B cell (primary cell): ENCODE results near the gene FOXO1. TPM values are rescaled to one million over a fixed set of nuclear protein-coding genes. Genes with fewer than 3 reads are reported as not detected.

Experiments used
- ATAC-seq: fragments of 200-7000 bp; cut with Tn5 transposase; one replicate; pipeline ENCODE4 v1.10.0; 2021; ENCODE audit warnings: low read depth, mild to moderate bottlenecking, moderate number of reproducible peaks, moderate library complexity
- CTCF ChIA-PET: fragments of 350-600 bp; sonication (Branson Sonifier 250); formaldehyde crosslinking; loops from one replicate; lab custom pipeline; 2021; ENCODE audit warnings: antibody characterized with exemption, inconsistent platforms; lab: Charles Lee
- POLR2A ChIA-PET: fragments of 350-600 bp; sonication (Branson Sonifier 250); formaldehyde crosslinking; loops from one replicate; lab custom pipeline; 2021; ENCODE audit warnings: antibody characterized with exemption; lab: Charles Lee
- DNase-seq: peaks from one replicate; pipeline ENCODE4 v3.0.0; 2013
- H2AFZ ChIP-seq: 2 replicates; pipeline ENCODE4 v1.6.1; 2012; ENCODE audit warnings: mild to moderate bottlenecking, low read depth, low read length; ENCODE audit not compliant: insufficient read depth, poor library complexity, severe bottlenecking
- H3K27ac ChIP-seq, 2 donors: 1 replicate in 1 of 2; 2 replicates in 1 of 2; pipeline ENCODE4 v1.5.1; 2012 to 2013; ENCODE audit warnings: low read length in 2 of 2, mild to moderate bottlenecking in 2 of 2, moderate library complexity in 1 of 2
- H3K27me3 ChIP-seq, 4 experiments: fragments of 200-600 bp in 1 of 4; sonication (generic) in 1 of 4; replicated peaks in 1 of 4; 1 replicate in 2 of 4; 2 replicates in 2 of 4; pipeline versions ENCODE4 v1.6.1 to v1.7.0; 2013 to 2016; ENCODE audit warnings: low read length in 3 of 4, mild to moderate bottlenecking in 2 of 4, mixed read lengths in 1 of 4, moderate library complexity in 1 of 4; ENCODE audit not compliant: insufficient read depth in 4 of 4, control insufficient read depth in 3 of 4; ENCODE audit errors: control extremely low read depth in 1 of 4
- H3K36me3 ChIP-seq, 2 experiments: replicated peaks in 1 of 2; 1 replicate in 1 of 2; 2 replicates in 1 of 2; pipeline versions ENCODE4 v1.6.1 to v1.7.1; 2013; ENCODE audit warnings: low read length in 1 of 2; ENCODE audit not compliant: insufficient read depth in 2 of 2, control insufficient read depth in 1 of 2; ENCODE audit errors: control extremely low read depth in 1 of 2, extremely low read depth in 1 of 2
- H3K4me1 ChIP-seq, 2 donors: fragments of 200-600 bp in 1 of 2; sonication (generic) in 1 of 2; 1 replicate in 1 of 2; 2 replicates in 1 of 2; pipeline versions ENCODE4 v1.5.1 to v1.6.1; 2013 to 2017; ENCODE audit warnings: low read length in 2 of 2; ENCODE audit not compliant: control insufficient read depth in 2 of 2, insufficient read depth in 2 of 2
- H3K4me2 ChIP-seq: replicated peaks from 2 replicates; pipeline ENCODE3; 2012; ENCODE audit warnings: mild to moderate bottlenecking, low read depth, low read length; ENCODE audit not compliant: poor library complexity, severe bottlenecking
- H3K4me3 ChIP-seq, 5 experiments: fragments of 200-600 bp in 1 of 5; sonication (generic) in 1 of 5; 1 replicate in 3 of 5; 2 replicates in 2 of 5; pipeline versions ENCODE4 v1.5.1 to v1.7.0; 2011 to 2016; ENCODE audit warnings: low read length in 4 of 5, mild to moderate bottlenecking in 4 of 5, low read depth in 2 of 5, control low read depth in 1 of 5, moderate library complexity in 1 of 5; ENCODE audit not compliant: insufficient read depth in 1 of 5; ENCODE audit errors: control extremely low read depth in 1 of 5, extremely low read depth in 1 of 5
- H3K79me2 ChIP-seq: fragments of 200-600 bp; sonication (generic); one replicate; pipeline ENCODE4 v1.6.0; 2016; ENCODE audit warnings: low read length; ENCODE audit not compliant: control insufficient read depth, insufficient read depth
- H3K9ac ChIP-seq: fragments of 200-600 bp; sonication (generic); 2 replicates; pipeline ENCODE4 v1.6.1; 2017; ENCODE audit warnings: mild to moderate bottlenecking, low read length, moderate library complexity
- H3K9me3 ChIP-seq, 3 donors: one replicate each; pipeline versions ENCODE4 v1.6.1 to v1.7.1; 2013; ENCODE audit warnings: low read length in 2 of 3; ENCODE audit not compliant: control insufficient read depth in 2 of 3, insufficient read depth in 1 of 3; ENCODE audit errors: control extremely low read depth in 1 of 3
- H4K20me1 ChIP-seq: 2 replicates; pipeline ENCODE4 v1.6.0; 2012; ENCODE audit warnings: mild to moderate bottlenecking, low read length; ENCODE audit not compliant: insufficient read depth, control insufficient read depth, poor library complexity, severe bottlenecking
- H3K27ac Mint-ChIP-seq: one replicate; pipeline ENCODE4 v1.8.0; 2021; ENCODE audit warnings: mixed read lengths
- H3K27me3 Mint-ChIP-seq: one replicate; pipeline ENCODE4 v1.8.0; 2021; ENCODE audit warnings: mixed read lengths
- H3K4me1 Mint-ChIP-seq: one replicate; pipeline ENCODE4 v1.8.0; 2021; ENCODE audit warnings: mixed read lengths
- H3K4me3 Mint-ChIP-seq: one replicate; pipeline ENCODE4 v1.8.0; 2021; ENCODE audit warnings: mixed read lengths
- H3K9me3 Mint-ChIP-seq: one replicate; pipeline ENCODE4 v1.8.0; 2022; ENCODE audit warnings: mixed read lengths; ENCODE audit not compliant: insufficient read depth
- EZH2 ChIP-seq: IDR thresholded peaks from 2 replicates; pipeline ENCODE4 v1.6.1; 2012; ENCODE audit warnings: borderline replicate concordance, low read depth, mild to moderate bottlenecking, moderate library complexity, low read length; ENCODE audit not compliant: insufficient read depth, poor library complexity, severe bottlenecking
- WGBS: methylation state at CpG from one replicate; pipeline ENCODE4 v1.1.5; 2013; ENCODE audit warnings: missing lambda C conversion rate; ENCODE audit not compliant: insufficient coverage; 5-methylcytosine and 5-hydroxymethylcytosine counted together
- intact Hi-C: fragments of 100-400 bp; cut with micrococcal nuclease; formaldehyde crosslinking; loops from one replicate; pipeline ENCODE4 v1.10.0; 2022
- polyA plus RNA-seq: library from polyadenylated mRNA; depleted of rRNA; stranded (reverse); fragments of >200 nt; gene quantifications from 2 replicates; pipeline ENCODE4 v1.2.3, GENCODE V29; 2012
- total RNA-seq, 2 donors: library from RNA; stranded (reverse); fragments of 120-200 nt in 1 of 2; gene quantifications; 1 replicate in 1 of 2; 2 replicates in 1 of 2; pipeline versions ENCODE4 v1.2.3 to v1.2.4, GENCODE V29; 2013 to 2022
- TF ChIP-seq, protein P1 (sequence below): fragments of 200-600 bp; IDR thresholded peaks from one replicate; pipeline ENCODE4 v1.8.0; 2022; ENCODE audit warnings: antibody characterized with exemption, mild to moderate bottlenecking

Gene FOXO1
- total and polyA plus RNA-seq, 2 donors (not counting 1 experiment from before 2014, with no cell fraction given) = 22.8 to 77.9 TPM

DNA sequence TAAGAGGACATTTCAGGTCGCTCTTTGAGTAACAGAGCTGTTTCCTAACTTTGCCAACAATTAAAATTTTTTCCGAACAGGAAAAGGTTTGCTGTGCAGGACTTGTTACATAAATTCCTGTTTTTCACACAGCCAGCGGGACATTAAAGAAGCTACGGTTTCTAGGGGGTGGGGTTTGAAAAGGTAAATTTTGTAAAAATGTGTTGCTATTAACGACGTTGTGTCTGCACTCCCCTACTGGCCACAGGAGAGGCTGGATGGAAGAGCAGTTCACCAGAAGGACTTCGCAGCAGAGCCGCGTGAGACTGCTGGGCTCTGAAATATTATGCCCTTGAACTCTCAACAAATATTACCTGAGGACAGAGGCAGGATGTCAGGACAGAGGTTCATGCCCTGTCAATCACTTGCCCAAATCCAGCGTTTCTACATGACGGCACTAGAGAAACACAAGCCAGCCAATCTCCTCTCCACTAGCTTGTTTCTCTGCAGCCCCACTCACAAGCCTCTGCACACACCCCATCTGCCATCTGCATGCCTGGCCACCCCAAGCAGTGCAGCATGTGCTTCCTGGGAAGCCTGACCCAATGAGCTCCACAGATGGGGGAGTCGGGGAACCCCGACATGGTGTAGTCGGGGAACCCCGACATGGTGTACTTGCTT is 102.0 kb downstream of the FOXO1 start:
- WGBS = 16% methylated on average over 11 of the region's 15 CpGs
- peak overlapping the region; percentile 39 for H3K27ac Mint-ChIP-seq
- ATAC-seq = peak; percentile 32
- H3K4me3 ChIP-seq = peak overlapping the region in 2 of 5 experiments; percentile 2 to 8
- TF ChIP-seq, protein P1, sequence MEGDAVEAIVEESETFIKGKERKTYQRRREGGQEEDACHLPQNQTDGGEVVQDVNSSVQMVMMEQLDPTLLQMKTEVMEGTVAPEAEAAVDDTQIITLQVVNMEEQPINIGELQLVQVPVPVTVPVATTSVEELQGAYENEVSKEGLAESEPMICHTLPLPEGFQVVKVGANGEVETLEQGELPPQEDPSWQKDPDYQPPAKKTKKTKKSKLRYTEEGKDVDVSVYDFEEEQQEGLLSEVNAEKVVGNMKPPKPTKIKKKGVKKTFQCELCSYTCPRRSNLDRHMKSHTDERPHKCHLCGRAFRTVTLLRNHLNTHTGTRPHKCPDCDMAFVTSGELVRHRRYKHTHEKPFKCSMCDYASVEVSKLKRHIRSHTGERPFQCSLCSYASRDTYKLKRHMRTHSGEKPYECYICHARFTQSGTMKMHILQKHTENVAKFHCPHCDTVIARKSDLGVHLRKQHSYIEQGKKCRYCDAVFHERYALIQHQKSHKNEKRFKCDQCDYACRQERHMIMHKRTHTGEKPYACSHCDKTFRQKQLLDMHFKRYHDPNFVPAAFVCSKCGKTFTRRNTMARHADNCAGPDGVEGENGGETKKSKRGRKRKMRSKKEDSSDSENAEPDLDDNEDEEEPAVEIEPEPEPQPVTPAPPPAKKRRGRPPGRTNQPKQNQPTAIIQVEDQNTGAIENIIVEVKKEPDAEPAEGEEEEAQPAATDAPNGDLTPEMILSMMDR = no peak
- TF ChIP-seq EZH2 = no peak
- intact Hi-C loops = loop anchor here (2.0 kb wide), 1 partner anchor 24 kb away; no protein-coding TSS in a partner anchor
- H4K20me1 ChIP-seq = peaks cover 92% of the 10 kb centered on the region
- POLR2A ChIA-PET = interaction anchor here (0.5 to 1.0 kb wide), 4 partner anchors 8 to 90 kb away, joined by 3 read pairs; no protein-coding TSS in a partner anchor
- peak overlapping the region; percentile 5 for H3K9ac ChIP-seq
- peak overlapping the region in 1 of 2 donors; percentile 16 for H3K27ac ChIP-seq
- no peaks in the 10 kb centered on the region for H3K27me3 ChIP-seq
- no peak overlapping the region for H2AFZ ChIP-seq
- H3K4me3 Mint-ChIP-seq = peak overlapping the region; percentile 74
- H3K9me3 ChIP-seq = no peaks in the 10 kb centered on the region
- peaks cover 0 to 14% of the 10 kb centered on the region in 2 experiments for H3K36me3 ChIP-seq
- H3K4me1 Mint-ChIP-seq = peaks cover 85% of the 10 kb centered on the region
- H3K9me3 Mint-ChIP-seq = no peaks in the 10 kb centered on the region
- peak overlapping the region; percentile 42 for H3K4me2 ChIP-seq
- CTCF ChIA-PET = interaction anchor here (0.7 to 2.6 kb wide), 6 partner anchors 12 to 622 kb away, joined by 3 to 7 read pairs (median 3); no protein-coding TSS in a partner anchor
- peaks cover 99% of the 10 kb centered on the region for H3K79me2 ChIP-seq
- peak; percentile 81 for DNase-seq
- no peaks in the 10 kb centered on the region for H3K27me3 Mint-ChIP-seq
- peaks cover 70 to 82% of the 10 kb centered on the region in 2 donors for H3K4me1 ChIP-seq
